H7 (cell line): ENCODE measurements around the gene DNAH11. TPM values are rescaled to one million over a fixed set of nuclear protein-coding genes. Genes with fewer than 3 reads are reported as not detected.
"Not testable (repeated sequence)": the region's sequence is repeated elsewhere in the genome, so short reads cannot be mapped to it uniquely, and the experiment has no call there.

Experiments used
- DNase-seq: peaks from one replicate; pipeline ENCODE4 v3.0.0; 2012
- H3K27me3 ChIP-seq: 2 replicates; pipeline ENCODE4 v1.6.0; 2011; ENCODE audit warnings: mild to moderate bottlenecking, low read length; ENCODE audit not compliant: control insufficient read depth, insufficient read depth
- H3K36me3 ChIP-seq: replicated peaks from 2 replicates; pipeline ENCODE4 v1.5.1; 2011; ENCODE audit warnings: low read length; ENCODE audit not compliant: control insufficient read depth, insufficient read depth
- H3K4me3 ChIP-seq: 2 replicates; pipeline ENCODE4 v1.5.1; 2011; ENCODE audit warnings: low read depth, mild to moderate bottlenecking, control low read depth, low read length, moderate library complexity; ENCODE audit not compliant: insufficient read depth
- total RNA-seq: library from RNA; depleted of rRNA; stranded (reverse); fragments of >200 nt; shearing (Covaris generic); gene quantifications from 2 replicates; pipeline ENCODE4 v1.2.3, GENCODE V29; 2014

Gene DNAH11
- total RNA-seq, 1 experiment from 2014 or later: 1.6 TPM

GRCh38 chr7:21691146-21691545, 148.3 kb downstream of the DNAH11 start:
- not testable (repeated sequence) for H3K4me3 ChIP-seq, H3K36me3 ChIP-seq, DNase-seq, H3K27me3 ChIP-seq

- not testable (repeated sequence) for DNase-seq, H3K27me3 ChIP-seq, H3K4me3 ChIP-seq, H3K36me3 ChIP-seq
Observed at GRCh38 chr7:21700587-21700986, 157.7 kb downstream of the DNAH11 start.

GRCh38 chr7:21702303-21702702, 159.5 kb downstream of the DNAH11 start:
- H3K27me3 ChIP-seq: no peaks in the 10 kb centered on the region; the same call in 1 of the 2 replicates
- no peak overlapping the region for H3K4me3 ChIP-seq

GRCh38 chr7:21704359-21704758, 161.5 kb downstream of the DNAH11 start:
- DNase-seq: no peak
- no peaks in the 10 kb centered on the region; the same call in 1 of the 2 replicates for H3K27me3 ChIP-seq
- no peak overlapping the region for H3K4me3 ChIP-seq
- no peaks in the 10 kb centered on the region for H3K36me3 ChIP-seq

More at GRCh38 chr7:21702303-21702702, 159.5 kb downstream of the DNAH11 start:
- H3K36me3 ChIP-seq: no peaks in the 10 kb centered on the region
- no peak for DNase-seq

- Histone ChIP-seq H3K36me3 (no peaks in the 10 kb centered on the region), H3K4me3 (no peak overlapping the region), H3K27me3 (no peaks in the 10 kb centered on the region; the same call in 1 of the 2 replicates)
- no peak for DNase-seq
Observed at GRCh38 chr7:21706131-21706530, 163.3 kb downstream of the DNAH11 start.

- Histone ChIP-seq H3K36me3 (no peaks in the 10 kb centered on the region), H3K27me3 (no peaks in the 10 kb centered on the region; the same call in 1 of the 2 replicates), H3K4me3 (no peak overlapping the region)
- DNase-seq: no peak
Observed at GRCh38 chr7:21707566-21707965, 164.7 kb downstream of the DNAH11 start.

GRCh38 chr7:21708096-21708495, 165.3 kb downstream of the DNAH11 start:
- no peaks in the 10 kb centered on the region; the same call in 1 of the 2 replicates for H3K27me3 ChIP-seq
- DNase-seq: no peak
- no peaks in the 10 kb centered on the region for H3K36me3 ChIP-seq
- H3K4me3 ChIP-seq: no peak overlapping the region

- no peaks in the 10 kb centered on the region for H3K36me3 ChIP-seq
- H3K4me3 ChIP-seq: no peak overlapping the region
- no peaks in the 10 kb centered on the region for H3K27me3 ChIP-seq
- no peak for DNase-seq
Observed at GRCh38 chr7:21717323-21717722, 174.5 kb downstream of the DNAH11 start.

- no peak for DNase-seq
- Histone ChIP-seq H3K36me3 (no peaks in the 10 kb centered on the region), H3K4me3 (no peak overlapping the region), H3K27me3 (no peaks in the 10 kb centered on the region)
Observed at GRCh38 chr7:21718391-21718790, 175.6 kb downstream of the DNAH11 start.

- DNase-seq: no peak
- Histone ChIP-seq H3K36me3 (no peaks in the 10 kb centered on the region), H3K27me3 (no peaks in the 10 kb centered on the region), H3K4me3 (no peak overlapping the region)
Observed at GRCh38 chr7:21719846-21720245, 177.0 kb downstream of the DNAH11 start.

- no peaks in the 10 kb centered on the region for H3K27me3 ChIP-seq
- H3K4me3 ChIP-seq: no peak overlapping the region
- H3K36me3 ChIP-seq: no peaks in the 10 kb centered on the region
- DNase-seq: peak; percentile 13
Observed at GRCh38 chr7:21722371-21722770, 179.5 kb downstream of the DNAH11 start.

- no peak for DNase-seq
- Histone ChIP-seq H3K27me3 (no peaks in the 10 kb centered on the region), H3K4me3 (no peak overlapping the region), H3K36me3 (no peaks in the 10 kb centered on the region)
Observed at GRCh38 chr7:21724562-21724961, 181.7 kb downstream of the DNAH11 start.

GRCh38 chr7:21730399-21730798, 187.6 kb downstream of the DNAH11 start:
- H3K27me3 ChIP-seq: no peaks in the 10 kb centered on the region
- no peak overlapping the region for H3K4me3 ChIP-seq
- DNase-seq: no peak
- no peaks in the 10 kb centered on the region for H3K36me3 ChIP-seq

- DNase-seq: no peak
- no peaks in the 10 kb centered on the region for H3K27me3 ChIP-seq
- H3K4me3 ChIP-seq: no peak overlapping the region
- no peaks in the 10 kb centered on the region for H3K36me3 ChIP-seq
Observed at GRCh38 chr7:21731977-21732376, 189.1 kb downstream of the DNAH11 start.

- DNase-seq, H3K4me3 ChIP-seq, H3K27me3 ChIP-seq, H3K36me3 ChIP-seq: not testable (repeated sequence)
Observed at GRCh38 chr7:21732956-21733355, 190.1 kb downstream of the DNAH11 start.

GRCh38 chr7:21733837-21734236, 191.0 kb downstream of the DNAH11 start:
- DNase-seq: no peak
- no peaks in the 10 kb centered on the region for H3K36me3 ChIP-seq
- H3K4me3 ChIP-seq: no peak overlapping the region
- H3K27me3 ChIP-seq: no peaks in the 10 kb centered on the region
